Measurements from ENCODE around the gene RAB39B.

Gene RAB39B

GRCh38 chrX:155216940-155217440, 47.3 kb downstream of the RAB39B start:
- in situ Hi-C loops (cut with MboI; ENCODE audit: low pct_unique_long_range_greater_than_20kb, low sequenced_read_pairs, unreplicated experiment) = no loop called here
- no peak for TF ChIP-seq CTCF (IDR thresholded peaks at IDR 0.05; ENCODE audit: extremely low read depth, insufficient read depth, missing control alignments)
- DNase-seq (ENCODE audit: low spot score) = peak; percentile 26

- in situ Hi-C loops (cut with MboI; ENCODE audit: low pct_unique_long_range_greater_than_20kb, low sequenced_read_pairs, unreplicated experiment) = no loop called here
- peak; percentile 90 for DNase-seq (ENCODE audit: low spot score)
- peak; percentile 28 for TF ChIP-seq CTCF (IDR thresholded peaks at IDR 0.05; ENCODE audit: extremely low read depth, insufficient read depth, missing control alignments)
Observed at GRCh38 chrX:155216179-155216939, 47.9 kb downstream of the RAB39B start, which contains the start of gene VBP1. Gene VBP1 (plus strand): TSS chrX:155216460. CDS start chrX:155216483, 23 bp downstream.

- in situ Hi-C loops (cut with MboI; ENCODE audit: low pct_unique_long_range_greater_than_20kb, low sequenced_read_pairs, unreplicated experiment) = no loop called here
- DNase-seq (ENCODE audit: low spot score) = no peak
Observed at GRCh38 chrX:155215443-155216178, 48.7 kb downstream of the RAB39B start.

GRCh38 chrX:155213731-155214130, 50.6 kb downstream of the RAB39B start:
- DNase-seq (ENCODE audit: low spot score) = no peak
- in situ Hi-C loops (cut with MboI; ENCODE audit: low pct_unique_long_range_greater_than_20kb, low sequenced_read_pairs, unreplicated experiment) = no loop called here
- TF ChIP-seq CTCF (IDR thresholded peaks at IDR 0.05; ENCODE audit: extremely low read depth, insufficient read depth, missing control alignments) = no peak

More at GRCh38 chrX:155215443-155216178, 48.7 kb downstream of the RAB39B start:
- TF ChIP-seq CTCF (IDR thresholded peaks at IDR 0.05; ENCODE audit: extremely low read depth, insufficient read depth, missing control alignments) = no peak

- in situ Hi-C loops (cut with MboI; ENCODE audit: low pct_unique_long_range_greater_than_20kb, low sequenced_read_pairs, unreplicated experiment) = no loop called here
- no peak for TF ChIP-seq CTCF (IDR thresholded peaks at IDR 0.05; ENCODE audit: extremely low read depth, insufficient read depth, missing control alignments)
Observed at GRCh38 chrX:155211208-155211607, 53.1 kb downstream of the RAB39B start.

More at GRCh38 chrX:155211208-155211607, 53.1 kb downstream of the RAB39B start:
- DNase-seq (ENCODE audit: low spot score) = no peak
